ENCODE results near the gene DLX3. TPM values are rescaled to one million over a fixed set of nuclear protein-coding genes. Genes with fewer than 3 reads are reported as not detected.

Gene DLX3
- total and polyA plus RNA-seq, 4 donors: 0.17 to 1.3 (median 0.64) TPM

DNA sequence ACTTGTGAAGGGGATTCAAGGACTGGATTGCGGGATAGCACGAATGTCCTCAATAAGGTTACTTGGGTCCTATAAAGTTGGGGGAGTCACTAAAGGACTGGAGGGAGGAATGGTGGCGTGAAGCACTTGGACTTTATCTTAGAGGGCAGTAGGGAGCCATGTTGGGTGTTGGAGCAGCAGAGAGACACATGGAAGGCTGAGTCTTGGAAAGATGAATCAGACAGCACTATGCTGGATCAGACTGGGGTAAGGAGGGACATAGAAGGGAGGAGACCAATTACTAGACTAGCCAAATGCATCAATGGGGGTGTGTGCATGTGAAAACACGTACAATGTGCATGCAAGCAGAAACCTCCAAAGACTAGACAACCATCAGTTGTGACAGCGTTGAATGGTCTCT lies 52.1 kb downstream of the DLX3 start:
- no peaks in the 10 kb centered on the region for H3K36me3 ChIP-seq (ENCODE audit: control insufficient read depth in 4 of 4, insufficient read depth in 4 of 4, low read length in 4 of 4)
- no peak overlapping the region for H3K9ac ChIP-seq (ENCODE audit: insufficient read depth in 1 of 2, low read length in 2 of 2)
- peaks cover 0 to 13% (median 8%) of the 10 kb centered on the region in 3 donors for H3K27me3 ChIP-seq (ENCODE audit: control insufficient read depth in 3 of 3, insufficient read depth in 3 of 3, low read length in 2 of 3)
- peaks cover 0 to 2% (median 0%) of the 10 kb centered on the region in 4 donors for H3K9me3 ChIP-seq (ENCODE audit: control insufficient read depth in 4 of 4, insufficient read depth in 3 of 4, low read length in 3 of 4)
- no peak for ATAC-seq (ENCODE audit: insufficient read depth, low FRiP score)
- WGBS, 2 donors: 88% methylated on average over 5 of the region's 5 CpGs
- no peak overlapping the region for H3K27ac ChIP-seq (ENCODE audit: low read depth in 1 of 2, low read length in 1 of 2)
- no peak overlapping the region for H3K4me3 ChIP-seq
- H3K4me1 ChIP-seq (ENCODE audit: control insufficient read depth in 5 of 5, insufficient read depth in 5 of 5, low read length in 5 of 5): no peaks in the 10 kb centered on the region
- DNase-seq: no peak
- TF ChIP-seq, protein P1, sequence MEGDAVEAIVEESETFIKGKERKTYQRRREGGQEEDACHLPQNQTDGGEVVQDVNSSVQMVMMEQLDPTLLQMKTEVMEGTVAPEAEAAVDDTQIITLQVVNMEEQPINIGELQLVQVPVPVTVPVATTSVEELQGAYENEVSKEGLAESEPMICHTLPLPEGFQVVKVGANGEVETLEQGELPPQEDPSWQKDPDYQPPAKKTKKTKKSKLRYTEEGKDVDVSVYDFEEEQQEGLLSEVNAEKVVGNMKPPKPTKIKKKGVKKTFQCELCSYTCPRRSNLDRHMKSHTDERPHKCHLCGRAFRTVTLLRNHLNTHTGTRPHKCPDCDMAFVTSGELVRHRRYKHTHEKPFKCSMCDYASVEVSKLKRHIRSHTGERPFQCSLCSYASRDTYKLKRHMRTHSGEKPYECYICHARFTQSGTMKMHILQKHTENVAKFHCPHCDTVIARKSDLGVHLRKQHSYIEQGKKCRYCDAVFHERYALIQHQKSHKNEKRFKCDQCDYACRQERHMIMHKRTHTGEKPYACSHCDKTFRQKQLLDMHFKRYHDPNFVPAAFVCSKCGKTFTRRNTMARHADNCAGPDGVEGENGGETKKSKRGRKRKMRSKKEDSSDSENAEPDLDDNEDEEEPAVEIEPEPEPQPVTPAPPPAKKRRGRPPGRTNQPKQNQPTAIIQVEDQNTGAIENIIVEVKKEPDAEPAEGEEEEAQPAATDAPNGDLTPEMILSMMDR (IDR thresholded peaks at IDR 0.05; ENCODE audit: control extremely low read depth, extremely low read depth): no peak

DNA sequence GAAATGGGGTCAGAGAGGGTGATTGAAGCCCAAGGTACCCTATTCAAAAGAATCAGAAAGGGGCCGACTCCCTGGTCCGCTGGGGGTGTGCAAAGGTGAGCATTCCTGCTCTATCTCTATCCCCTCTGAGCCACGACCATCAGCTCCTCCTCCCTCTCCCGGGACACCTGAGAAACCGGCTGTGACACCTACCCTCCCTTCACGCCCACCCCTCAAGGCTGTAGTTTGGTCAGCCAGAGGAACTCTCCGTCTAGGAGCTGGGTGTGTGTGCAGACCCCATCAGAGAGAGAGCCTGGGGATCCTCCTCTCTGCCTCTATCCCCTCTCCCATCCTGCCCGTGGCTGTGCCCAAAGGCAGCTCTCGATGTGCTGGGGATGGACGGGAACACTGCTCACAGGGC lies 53.6 kb downstream of the DLX3 start:
- no peak overlapping the region for H3K27ac ChIP-seq (ENCODE audit: low read depth in 1 of 2, low read length in 1 of 2)
- no peak overlapping the region for H3K9ac ChIP-seq (ENCODE audit: insufficient read depth in 1 of 2, low read length in 2 of 2)
- H3K27me3 ChIP-seq (ENCODE audit: control insufficient read depth in 3 of 3, insufficient read depth in 3 of 3, low read length in 2 of 3): peaks cover 0 to 13% (median 5%) of the 10 kb centered on the region in 3 donors
- H3K4me3 ChIP-seq: no peak overlapping the region
- 58 to 71% methylated on average over 10 of the region's 10 CpGs for WGBS, 2 donors
- DNase-seq: no peak
- TF ChIP-seq, protein P1 (IDR thresholded peaks at IDR 0.05; ENCODE audit: control extremely low read depth, extremely low read depth): no peak
- peaks cover 0 to 2% (median 0%) of the 10 kb centered on the region in 4 donors for H3K9me3 ChIP-seq (ENCODE audit: control insufficient read depth in 4 of 4, insufficient read depth in 3 of 4, low read length in 3 of 4)
- no peaks in the 10 kb centered on the region for H3K4me1 ChIP-seq (ENCODE audit: control insufficient read depth in 5 of 5, insufficient read depth in 5 of 5, low read length in 5 of 5)
- H3K36me3 ChIP-seq (ENCODE audit: control insufficient read depth in 4 of 4, insufficient read depth in 4 of 4, low read length in 4 of 4): no peaks in the 10 kb centered on the region
- no peak for ATAC-seq (ENCODE audit: insufficient read depth, low FRiP score)

Small RNAs within 50 kb of the gene (small RNA-seq; reads per million reads assigned to genes)
- gene RNU6-1313P (ENCODE audit: low replicate concordance): not detected

Other genes with a start within 250 kb of the DLX3 start
- 10 to 100 TPM; 17.3 to 20.9 TPM for gene FAM117A, start 231.1 kb downstream of the DLX3 start, total RNA-seq
- gene FAM117A, start 231.1 kb downstream of the DLX3 start, polyA plus RNA-seq: 1 to 10 TPM; 8.6 to 9.6 TPM
- gene KAT7, start 206.5 kb downstream of the DLX3 start, total RNA-seq: 10 to 100 TPM; 59.0 to 87.5 TPM
- 10 to 100 TPM in 1 of 2 donors, 1 to 10 TPM in 1; 8.7 to 12.4 TPM for gene KAT7, start 206.5 kb downstream of the DLX3 start, polyA plus RNA-seq
- gene TAC4, start 147.2 kb downstream of the DLX3 start, total RNA-seq: not detected
- gene TAC4, start 147.2 kb downstream of the DLX3 start, polyA plus RNA-seq: not detected
- gene DLX4, start 26.0 kb downstream of the DLX3 start, total RNA-seq: 1 to 10 TPM in 1 of 2 donors, under 1 TPM in 1; 0.51 to 2.2 TPM
- under 1 TPM; 0.45 to 0.93 TPM for gene DLX4, start 26.0 kb downstream of the DLX3 start, polyA plus RNA-seq
- gene ITGA3, start 60.9 kb upstream of the DLX3 start, total RNA-seq: 100 to 1,000 TPM; 142 to 204 TPM
- 100 to 1,000 TPM in 1 of 2 donors, 10 to 100 TPM in 1; 83.9 to 123 TPM for gene ITGA3, start 60.9 kb upstream of the DLX3 start, polyA plus RNA-seq
- 10 to 100 TPM; 23.2 to 27.8 TPM for gene PDK2, start 100.1 kb upstream of the DLX3 start, total RNA-seq
- 10 to 100 TPM in 1 of 2 donors, 1 to 10 TPM in 1; 10.0 to 15.7 TPM for gene PDK2, start 100.1 kb upstream of the DLX3 start, polyA plus RNA-seq
- 1 to 10 TPM; 3.3 to 4.4 TPM for gene SAMD14, start 134.9 kb upstream of the DLX3 start, total RNA-seq
- gene SAMD14, start 134.9 kb upstream of the DLX3 start, polyA plus RNA-seq: 1 to 10 TPM; 3.9 to 6.2 TPM
- 10 to 100 TPM; 31.7 to 77.4 TPM for gene PPP1R9B, start 155.5 kb upstream of the DLX3 start, total RNA-seq
- gene PPP1R9B, start 155.5 kb upstream of the DLX3 start, polyA plus RNA-seq: 10 to 100 TPM; 38.1 to 61.5 TPM
- gene SGCA, start 170.8 kb upstream of the DLX3 start, total RNA-seq: 10 to 100 TPM in 1 of 2 donors, 1 to 10 TPM in 1; 5.0 to 18.2 TPM
- gene SGCA, start 170.8 kb upstream of the DLX3 start, polyA plus RNA-seq: 10 to 100 TPM in 1 of 2 donors, 1 to 10 TPM in 1; 9.7 to 19.4 TPM
- 1,000 to 10,000 TPM in 1 of 2 donors, 100 to 1,000 TPM in 1; 443 to 1,330 TPM for gene COL1A1, start 206.4 kb upstream of the DLX3 start, total RNA-seq
- gene COL1A1, start 206.4 kb upstream of the DLX3 start, polyA plus RNA-seq: 100 to 1,000 TPM in 1 of 2 donors, 10 to 100 TPM in 1; 30.5 to 122 TPM